Measurements from ENCODE around the gene FAM163A. TPM values are rescaled to one million over a fixed set of nuclear protein-coding genes. Genes with fewer than 3 reads are reported as not detected.

FAM163A gene
- total and polyA plus RNA-seq, 2 experiments from 2014 or later = 0.06 to 0.42 TPM

DNA sequence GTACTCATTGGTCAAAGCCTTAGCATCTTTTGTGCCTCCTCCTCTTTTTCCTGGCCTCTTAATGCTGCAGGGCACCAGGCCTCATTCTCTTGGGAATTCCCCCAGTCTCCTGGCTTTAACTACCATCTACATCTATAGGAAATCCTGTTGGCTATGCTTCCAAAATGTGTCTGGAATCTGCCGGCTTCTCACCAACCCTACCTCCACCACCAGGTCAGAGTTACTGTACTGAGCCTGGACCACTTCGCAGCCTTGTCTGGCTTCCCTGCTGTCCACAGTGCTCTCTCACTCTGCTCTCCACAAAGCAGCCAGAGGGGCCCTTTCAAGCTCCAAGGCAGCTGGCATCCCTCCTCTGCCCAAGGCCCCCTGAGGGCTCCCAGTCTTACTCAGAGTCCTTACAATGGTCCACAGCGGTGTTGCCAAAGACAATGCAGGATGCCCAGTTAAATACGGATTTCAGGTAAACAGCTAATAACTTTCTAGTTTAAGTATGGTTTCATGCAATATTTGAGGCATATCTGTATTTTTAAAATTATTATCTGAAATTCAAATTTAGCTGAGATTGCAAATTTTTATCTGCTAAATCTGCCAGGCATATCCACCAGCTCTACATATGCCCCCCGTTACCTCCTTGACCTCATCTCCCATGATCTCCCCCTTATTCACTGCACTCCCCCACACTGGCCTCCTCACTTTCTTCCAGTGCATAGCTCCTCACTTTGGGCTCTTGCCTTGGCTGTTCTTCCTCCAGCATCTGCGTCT, 34.5 kb upstream of the FAM163A start:
- no peak overlapping the region for H3K4me3 ChIP-seq
- H3K27ac ChIP-seq = no peak overlapping the region
- H3K4me1 ChIP-seq (ENCODE audit: low read depth) = no peaks in the 10 kb centered on the region
- H3K9me3 ChIP-seq (ENCODE audit: low read depth) = no peaks in the 10 kb centered on the region
- DNase-seq (ENCODE audit: low read depth in 1 of 2, low spot score in 1 of 2) = peak in 1 of 2 donors; percentile 30
- no peaks in the 10 kb centered on the region for H3K27me3 ChIP-seq
- TF ChIP-seq, protein P1, sequence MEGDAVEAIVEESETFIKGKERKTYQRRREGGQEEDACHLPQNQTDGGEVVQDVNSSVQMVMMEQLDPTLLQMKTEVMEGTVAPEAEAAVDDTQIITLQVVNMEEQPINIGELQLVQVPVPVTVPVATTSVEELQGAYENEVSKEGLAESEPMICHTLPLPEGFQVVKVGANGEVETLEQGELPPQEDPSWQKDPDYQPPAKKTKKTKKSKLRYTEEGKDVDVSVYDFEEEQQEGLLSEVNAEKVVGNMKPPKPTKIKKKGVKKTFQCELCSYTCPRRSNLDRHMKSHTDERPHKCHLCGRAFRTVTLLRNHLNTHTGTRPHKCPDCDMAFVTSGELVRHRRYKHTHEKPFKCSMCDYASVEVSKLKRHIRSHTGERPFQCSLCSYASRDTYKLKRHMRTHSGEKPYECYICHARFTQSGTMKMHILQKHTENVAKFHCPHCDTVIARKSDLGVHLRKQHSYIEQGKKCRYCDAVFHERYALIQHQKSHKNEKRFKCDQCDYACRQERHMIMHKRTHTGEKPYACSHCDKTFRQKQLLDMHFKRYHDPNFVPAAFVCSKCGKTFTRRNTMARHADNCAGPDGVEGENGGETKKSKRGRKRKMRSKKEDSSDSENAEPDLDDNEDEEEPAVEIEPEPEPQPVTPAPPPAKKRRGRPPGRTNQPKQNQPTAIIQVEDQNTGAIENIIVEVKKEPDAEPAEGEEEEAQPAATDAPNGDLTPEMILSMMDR (IDR thresholded peaks at IDR 0.05; ENCODE audit: low read depth, low read length) = no peak
- no peaks in the 10 kb centered on the region for H3K36me3 ChIP-seq

DNA sequence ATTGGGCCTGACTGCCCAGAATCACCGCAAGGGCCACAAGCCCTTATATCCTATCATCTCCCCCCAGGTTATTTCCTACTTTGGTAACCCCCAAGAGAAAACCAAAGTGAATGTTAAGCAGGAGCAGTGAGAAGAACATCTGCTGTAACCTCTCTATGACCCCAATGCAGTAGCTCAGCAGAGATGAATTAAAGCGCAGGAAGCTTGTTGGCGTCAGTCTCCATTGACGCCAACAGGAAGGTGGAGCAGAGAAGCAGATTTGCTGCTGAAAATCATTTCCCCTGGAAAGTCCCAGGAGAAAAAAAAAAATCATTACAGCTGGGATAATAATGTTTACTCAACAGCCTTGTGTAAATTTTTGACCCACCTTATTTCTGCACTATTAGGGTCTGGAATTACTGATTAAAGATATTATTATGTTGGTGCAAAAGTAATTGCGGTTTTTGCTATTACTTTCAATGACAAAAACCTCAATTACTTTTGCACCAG, 33.2 kb upstream of the FAM163A start:
- Histone ChIP-seq H3K4me1 (ENCODE audit: low read depth) (no peaks in the 10 kb centered on the region), H3K9me3 (ENCODE audit: low read depth) (no peaks in the 10 kb centered on the region), H3K27me3 (no peaks in the 10 kb centered on the region), H3K4me3 (no peak overlapping the region), H3K27ac (no peak overlapping the region), H3K36me3 (no peaks in the 10 kb centered on the region)
- TF ChIP-seq, protein P1 (IDR thresholded peaks at IDR 0.05; ENCODE audit: low read depth, low read length) = no peak
- DNase-seq (ENCODE audit: low read depth in 1 of 2, low spot score in 1 of 2) = peak in 1 of 2 donors; percentile 96

DNA sequence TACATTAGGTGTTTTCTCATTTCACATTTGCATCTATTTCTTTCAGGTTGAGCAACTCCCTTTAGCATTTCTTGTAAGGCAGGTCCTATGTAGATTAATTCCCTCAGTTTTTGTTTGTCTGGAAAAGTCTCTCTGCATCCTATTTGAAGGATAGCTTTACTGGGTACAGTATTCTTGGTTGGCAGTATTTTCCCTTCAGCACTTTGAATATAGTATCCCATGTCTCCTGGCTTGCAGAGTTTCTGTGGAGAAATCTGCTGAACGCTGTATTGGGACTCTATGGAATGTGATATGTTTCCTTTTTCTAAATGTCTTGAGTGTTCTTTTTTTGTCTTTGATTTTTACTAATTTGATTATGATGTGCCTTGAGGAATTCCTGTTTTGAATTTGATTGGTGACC, 28.9 kb upstream of the FAM163A start:
- DNase-seq (ENCODE audit: low read depth in 1 of 2, low spot score in 1 of 2) = no peak
- H3K27me3 ChIP-seq = no peaks in the 10 kb centered on the region
- no peak overlapping the region for H3K4me3 ChIP-seq
- H3K36me3 ChIP-seq = no peaks in the 10 kb centered on the region
- H3K9me3 ChIP-seq (ENCODE audit: low read depth) = no peaks in the 10 kb centered on the region
- no peak overlapping the region for H3K27ac ChIP-seq
- H3K4me1 ChIP-seq (ENCODE audit: low read depth) = no peaks in the 10 kb centered on the region
- TF ChIP-seq, protein P1 (IDR thresholded peaks at IDR 0.05; ENCODE audit: low read depth, low read length) = no peak

- H3K27ac ChIP-seq = no peak overlapping the region
- no peak for DNase-seq (ENCODE audit: low read depth in 1 of 2, low spot score in 1 of 2)
- H3K4me3 ChIP-seq = no peak overlapping the region
- no peaks in the 10 kb centered on the region for H3K27me3 ChIP-seq
- no peaks in the 10 kb centered on the region for H3K9me3 ChIP-seq (ENCODE audit: low read depth)
- H3K4me1 ChIP-seq (ENCODE audit: low read depth) = no peaks in the 10 kb centered on the region
- no peaks in the 10 kb centered on the region for H3K36me3 ChIP-seq
- TF ChIP-seq, protein P1 (IDR thresholded peaks at IDR 0.05; ENCODE audit: low read depth, low read length) = no peak
These were observed 28.5 kb upstream of the FAM163A start for GRCh38 chr1:179714623-179715022.

DNA sequence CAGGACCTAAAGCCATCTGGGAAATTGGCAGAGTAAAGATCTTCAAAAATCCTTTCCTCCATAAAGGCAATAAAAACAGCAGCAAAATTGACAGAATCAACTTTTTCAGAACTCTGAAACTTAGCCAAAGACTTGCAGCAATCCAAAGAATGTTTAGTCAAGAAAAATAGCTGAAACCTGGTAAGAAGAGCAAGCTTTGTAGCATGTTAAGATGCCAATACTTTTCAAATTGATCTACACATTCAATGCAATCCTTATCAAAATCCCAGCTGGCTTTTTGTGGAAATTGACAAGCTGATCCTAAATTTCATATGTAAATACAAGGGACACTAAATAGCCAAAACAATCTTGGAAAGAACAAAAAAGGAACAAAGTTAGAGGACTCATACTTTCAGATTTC, 23.8 kb upstream of the FAM163A start:
- Histone ChIP-seq H3K27ac (no peak overlapping the region), H3K9me3 (ENCODE audit: low read depth) (peaks cover 3% of the 10 kb centered on the region), H3K27me3 (no peaks in the 10 kb centered on the region), H3K4me1 (ENCODE audit: low read depth) (no peaks in the 10 kb centered on the region), H3K36me3 (no peaks in the 10 kb centered on the region), H3K4me3 (no peak overlapping the region)
- DNase-seq (ENCODE audit: low read depth in 1 of 2, low spot score in 1 of 2) = no peak
- TF ChIP-seq, protein P1 (IDR thresholded peaks at IDR 0.05; ENCODE audit: low read depth, low read length) = no peak

Measured in cardiac muscle cell (in vitro differentiated cells and primary cell).